Activated gamma-delta T cell treated with Interleukin-2 at 50 U/mL for 16 hours (primary cell): ENCODE results near the gene JPH3.
A peak's percentile ranks its signal among the peaks of the same experiment; 100 is the strongest.
"Not testable (repeated sequence)": the region's sequence is repeated elsewhere in the genome, so short reads cannot be mapped to it uniquely, and the experiment has no call there.

Source experiments
- DNase-seq: peaks from one replicate; pipeline ENCODE4 v3.0.0-alpha.2; 2020

The JPH3 gene

DNA sequence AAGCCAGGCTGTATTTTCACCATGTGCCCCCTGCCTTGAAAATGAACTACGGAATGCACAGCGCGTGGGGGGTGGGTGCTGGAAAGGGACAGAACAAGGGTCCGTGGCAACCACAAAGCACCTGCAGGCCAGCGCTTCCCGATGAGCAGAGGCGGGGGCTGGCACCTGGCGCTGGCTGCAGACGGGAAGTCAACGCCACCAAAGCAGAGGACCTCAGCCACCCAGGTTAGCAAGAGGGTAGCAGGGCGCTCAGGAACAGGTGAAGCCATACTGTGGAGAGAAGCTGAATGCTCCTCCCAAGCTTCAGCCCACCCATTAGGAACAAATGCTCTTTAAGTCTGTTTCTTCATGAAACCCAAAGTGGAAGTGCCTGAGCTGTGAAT, 98.8 kb downstream of the JPH3 start:
- DNase-seq, result no peak

- no peak for DNase-seq
Observed at GRCh38 chr16:87701505-87701921, 99.2 kb downstream of the JPH3 start.

DNA sequence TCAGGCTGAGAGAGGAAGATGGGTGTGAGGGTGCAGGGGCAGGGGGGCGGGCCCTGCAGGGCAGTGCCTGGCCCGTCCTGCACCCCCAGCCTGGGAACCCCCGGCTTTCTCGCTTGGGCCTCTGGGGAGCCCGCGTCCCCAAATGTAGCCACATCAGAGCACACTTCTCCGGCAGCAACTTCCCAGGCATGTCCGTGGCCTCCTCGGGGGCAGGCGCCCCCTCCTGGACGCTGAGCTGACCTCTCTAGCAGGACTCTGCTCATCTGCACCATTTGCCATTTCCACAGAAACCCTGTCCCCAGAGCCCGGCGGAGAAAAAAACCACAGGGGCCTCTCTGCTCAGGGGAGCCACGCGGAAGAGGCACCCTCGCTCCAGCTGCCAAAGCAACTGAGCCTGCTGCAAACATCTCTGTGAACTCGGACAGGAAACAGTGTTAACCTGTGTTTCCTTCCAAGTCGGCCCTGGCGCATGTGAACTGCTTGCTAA, 100.1 kb downstream of the JPH3 start:
- DNase-seq, result peak; percentile 39

- DNase-seq, result no peak
Observed at GRCh38 chr16:87703071-87703470, 100.8 kb downstream of the JPH3 start.

GRCh38 chr16:87703835-87704375, 101.6 kb downstream of the JPH3 start:
- DNase-seq, result no peak

DNA sequence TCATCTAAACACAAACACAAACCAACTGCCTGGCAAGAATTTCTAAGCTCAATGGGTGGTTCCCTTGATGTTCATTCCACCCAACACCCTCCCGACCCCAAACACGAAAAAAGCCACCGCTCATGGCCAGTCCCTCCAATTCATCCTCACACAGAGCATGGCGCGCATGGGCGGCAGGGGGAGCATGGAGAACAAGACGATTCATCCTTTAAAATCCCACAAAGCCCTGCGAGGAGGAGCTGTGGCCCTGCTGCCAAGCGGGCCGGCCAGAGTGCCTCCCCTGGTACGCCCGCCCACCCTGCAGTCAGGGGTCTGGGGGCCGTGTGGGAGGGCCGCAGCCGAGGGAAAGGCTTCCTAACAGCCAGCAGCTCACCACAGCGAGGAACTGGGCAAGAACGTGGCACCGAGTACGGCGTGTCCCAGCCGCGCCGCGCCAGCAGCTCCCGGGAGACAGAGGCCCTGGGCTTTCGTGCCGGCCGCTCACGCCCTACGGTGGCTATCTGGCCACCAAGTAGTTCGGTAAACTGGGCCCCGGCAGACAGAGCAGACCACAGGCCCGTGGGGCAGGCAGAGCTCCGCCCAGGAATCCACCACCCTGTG, 102.5 kb downstream of the JPH3 start:
- no peak for DNase-seq

DNA sequence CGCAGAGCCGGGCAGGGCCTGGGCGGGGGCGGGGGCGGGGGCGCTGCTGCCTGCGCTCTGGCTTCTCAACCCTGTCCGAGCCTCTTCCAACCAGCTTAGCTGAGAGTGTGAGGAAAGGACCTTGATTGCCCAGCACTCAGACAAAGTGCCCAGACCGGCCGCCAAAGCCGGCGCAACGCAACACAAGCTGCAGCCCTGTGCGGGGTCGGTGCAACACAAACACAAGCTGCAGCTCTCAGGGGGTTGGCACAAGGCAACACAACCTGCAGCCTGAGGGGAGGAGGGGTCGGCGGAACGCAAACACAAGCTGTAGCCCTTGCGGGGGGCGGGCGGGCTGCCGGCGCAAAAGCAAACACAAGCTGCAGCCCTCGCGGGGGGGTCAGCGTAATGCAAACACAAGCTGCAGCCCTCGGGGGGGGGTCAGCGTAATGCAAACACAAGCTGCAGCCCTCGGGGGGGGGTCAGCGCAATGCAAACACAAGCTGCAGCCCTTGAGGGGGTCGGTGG, 103.5 kb downstream of the JPH3 start:
- DNase-seq, result no peak

- DNase-seq, result no peak
Observed at GRCh38 chr16:87706278-87707000, 104.1 kb downstream of the JPH3 start.

- DNase-seq, result no peak
Observed at GRCh38 chr16:87707097-87707496, 104.8 kb downstream of the JPH3 start.

GRCh38 chr16:87707714-87708580, 105.6 kb downstream of the JPH3 start:
- DNase-seq, result no peak

- DNase-seq, result no peak
Observed at GRCh38 chr16:87708881-87709638, 106.8 kb downstream of the JPH3 start.

DNA sequence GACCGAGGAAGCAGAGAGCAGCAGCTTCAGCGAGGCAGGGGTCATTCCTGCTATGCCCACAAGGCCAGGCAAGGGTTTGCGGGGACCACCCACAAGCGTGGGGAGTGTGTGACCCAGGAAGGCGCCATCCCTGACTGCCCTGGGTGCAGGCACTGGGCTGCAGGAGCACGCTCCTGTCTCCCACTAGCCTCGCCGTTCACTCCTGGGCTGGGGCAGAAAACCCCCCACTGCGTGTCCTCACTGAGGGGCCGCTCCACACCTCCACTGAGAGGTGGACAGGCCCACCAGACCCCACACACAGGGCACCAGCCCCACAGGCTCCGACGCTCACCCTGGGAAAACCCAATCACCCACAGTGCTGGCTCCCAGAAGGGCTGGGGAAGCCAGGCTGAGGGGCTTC, 107.4 kb downstream of the JPH3 start:
- DNase-seq, result no peak

GRCh38 chr16:87710887-87711286, 108.6 kb downstream of the JPH3 start:
- DNase-seq, result no peak

DNA sequence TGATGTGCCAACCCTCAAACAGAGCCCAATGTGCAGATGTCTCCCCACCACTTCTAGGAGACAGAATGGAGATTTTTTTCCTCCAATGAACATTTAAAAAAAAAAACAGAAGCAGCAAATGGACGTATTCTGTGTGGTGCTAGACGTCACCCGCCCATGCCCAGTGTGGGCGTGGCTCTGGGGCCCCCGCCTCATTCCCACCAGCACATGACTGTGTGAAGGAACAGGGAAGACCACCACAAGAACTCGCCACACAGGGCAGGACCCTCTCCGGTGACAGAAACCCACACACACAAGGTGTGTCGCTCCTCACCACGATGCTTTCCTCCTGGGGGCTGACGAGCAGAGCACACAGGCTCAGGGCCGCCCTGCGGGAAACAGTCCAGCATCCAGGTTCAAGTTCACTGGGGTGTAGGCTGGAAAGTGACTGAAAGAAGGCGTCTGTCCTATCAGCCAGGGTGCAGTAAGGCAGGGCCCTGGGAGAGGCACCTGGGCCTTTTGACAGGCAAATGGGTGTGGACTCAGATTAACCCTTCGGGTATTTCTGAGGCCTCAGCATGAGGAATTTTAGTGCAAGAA, 110.0 kb downstream of the JPH3 start:
- no peak for DNase-seq

DNA sequence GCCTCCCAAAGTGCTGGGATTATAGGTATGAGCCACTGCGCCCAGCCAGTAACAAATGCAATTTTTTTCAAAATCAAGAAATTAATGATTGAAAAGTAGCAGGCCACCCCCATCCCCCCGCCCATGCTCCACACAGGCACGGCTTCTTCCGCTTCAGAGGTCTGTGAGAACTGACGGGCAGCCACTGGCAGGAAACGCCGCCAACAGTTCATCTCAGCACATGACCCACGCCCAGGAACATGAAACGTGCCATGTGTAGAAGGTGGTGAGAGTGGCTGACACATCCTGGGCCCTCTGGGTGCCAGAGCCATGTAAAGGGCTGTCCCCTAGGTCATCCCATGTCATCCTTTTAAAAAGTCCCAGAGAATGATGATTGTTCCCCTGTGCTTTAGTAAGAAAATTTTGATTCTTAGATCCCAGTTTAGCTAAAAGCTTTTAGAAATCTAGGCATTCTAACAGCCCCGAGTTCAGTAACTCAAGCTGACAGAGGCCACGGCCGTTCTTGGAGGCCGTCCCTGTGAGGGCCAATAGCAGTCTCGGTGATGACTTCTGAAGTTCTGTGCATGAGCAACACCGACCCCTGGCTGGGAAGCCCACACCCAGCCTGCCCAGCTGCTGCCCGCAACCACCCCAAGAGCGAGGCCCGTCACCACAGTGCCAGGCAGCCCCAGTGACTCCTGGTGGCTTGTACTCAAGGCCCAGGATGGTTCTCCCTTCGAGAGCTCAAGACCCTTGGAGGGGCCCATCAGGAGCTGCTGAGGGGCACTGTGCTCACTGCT, 111.3 kb downstream of the JPH3 start:
- DNase-seq, result peak; percentile 65

GRCh38 chr16:87715231-87715630, 112.9 kb downstream of the JPH3 start:
- DNase-seq, result no peak

- no peak for DNase-seq
Observed at GRCh38 chr16:87715658-87716057, 113.3 kb downstream of the JPH3 start.

DNA sequence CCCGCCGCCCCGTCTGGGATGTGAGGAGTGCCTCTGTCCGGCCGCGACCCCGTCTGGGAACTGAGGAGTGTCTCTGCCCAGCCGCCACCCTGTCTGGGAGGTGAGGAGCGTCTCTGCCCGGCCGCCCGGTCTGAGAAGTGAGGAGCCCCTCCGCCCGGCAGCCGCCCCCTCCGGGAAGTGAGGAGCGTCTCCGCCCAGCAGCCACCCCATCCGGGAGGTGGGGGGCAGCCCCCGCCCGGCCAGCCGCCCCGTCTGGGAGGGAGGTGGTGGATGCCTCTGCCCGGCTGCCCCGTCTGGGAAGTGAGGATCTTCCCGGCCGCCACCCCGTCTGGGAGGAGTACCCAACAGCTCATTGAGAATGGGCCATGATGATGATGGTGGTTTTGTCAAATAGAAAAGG, 116.5 kb downstream of the JPH3 start:
- DNase-seq, result not testable (repeated sequence)

DNA sequence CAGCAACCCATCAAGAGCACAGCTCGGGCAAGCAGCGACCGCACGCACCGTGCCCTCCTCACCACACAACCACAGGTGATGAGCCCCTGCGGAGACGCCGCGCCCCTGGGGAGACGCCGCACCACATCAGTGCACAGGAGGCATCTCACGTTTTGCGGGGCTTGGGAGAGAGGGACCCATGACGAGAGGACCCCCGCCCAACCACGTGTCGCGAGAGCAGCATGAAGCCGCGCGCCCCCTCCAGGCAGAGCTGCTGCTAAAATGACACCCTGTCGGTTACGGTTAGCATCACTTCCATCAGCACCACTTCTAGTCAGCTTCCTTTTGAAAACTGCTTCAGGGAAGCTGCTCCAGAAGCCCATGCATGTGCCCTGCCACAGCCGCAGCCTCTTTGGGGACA, 118.1 kb downstream of the JPH3 start:
- DNase-seq, result no peak

- no peak for DNase-seq
Observed at GRCh38 chr16:87721622-87722585, 119.6 kb downstream of the JPH3 start.
